AG20443 (cell line): Measurements from ENCODE around the gene RGPD5.
"Not testable (repeated sequence)": the region's sequence is repeated elsewhere in the genome, so short reads cannot be mapped to it uniquely, and the experiment has no call there.

ENCODE experiments used
- DNase-seq: peaks from one replicate; pipeline ENCODE4 v3.0.0; 2012; ENCODE audit warnings: low spot score, mixed read lengths

Gene RGPD5

DNA sequence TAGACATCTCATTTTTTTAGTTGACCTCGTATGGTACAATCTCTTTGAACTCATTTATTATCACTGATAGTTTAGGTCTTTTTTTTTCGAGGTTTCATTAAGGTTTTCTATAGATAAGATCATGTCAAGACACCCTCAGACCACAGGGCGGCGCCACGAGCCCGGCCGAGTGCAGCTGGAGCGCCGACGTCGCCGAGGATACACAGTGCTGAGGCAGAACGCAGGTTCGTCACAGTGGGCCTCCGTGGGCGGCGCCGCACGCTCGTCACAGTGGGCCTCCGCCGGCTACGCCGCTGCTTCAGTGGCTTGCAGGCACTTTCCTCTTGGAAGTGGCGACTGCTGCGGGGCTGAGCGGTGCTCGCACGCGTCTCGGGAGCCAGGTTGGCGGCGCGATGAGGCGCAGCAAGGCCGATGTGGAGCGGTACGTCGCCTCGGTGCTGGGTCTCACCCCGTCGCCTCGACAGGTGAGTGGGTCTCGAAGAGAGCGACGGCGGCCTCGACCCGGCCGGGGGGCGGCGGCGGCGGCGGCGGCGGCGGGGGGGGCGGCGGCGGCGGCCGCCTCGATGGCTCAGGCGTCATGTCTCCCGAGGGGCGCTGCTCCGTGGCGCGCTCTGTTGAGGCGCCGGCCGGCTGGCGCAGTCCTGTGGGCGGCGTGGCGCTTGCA, at the start of gene RGPD5:
RGPD5 (plus strand) TSS at position 232 of the 664 bp plus-strand sequence; CDS start at position 393, 161 bp downstream.
- not testable (repeated sequence) for DNase-seq

DNA sequence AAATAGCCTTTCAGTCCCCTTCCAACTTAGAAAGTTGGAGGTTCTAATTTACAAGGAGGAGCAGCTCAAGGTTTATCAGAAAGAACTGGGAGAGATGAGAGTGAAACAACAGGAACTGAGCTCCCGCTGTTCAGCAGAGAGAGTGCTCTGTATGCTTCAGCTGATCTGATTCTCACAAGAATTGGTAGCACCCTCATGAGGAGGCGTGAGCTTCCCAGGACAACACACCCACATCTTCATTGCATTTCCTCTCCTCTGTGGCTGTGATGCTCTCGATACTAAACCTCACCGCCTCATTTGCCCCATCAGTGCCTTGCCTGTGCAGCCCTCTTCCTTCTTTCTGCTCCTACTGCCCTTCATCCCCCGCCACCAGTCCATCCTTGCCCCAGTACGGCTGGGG, 42.5 kb upstream of the RGPD5 start:
- DNase-seq: not testable (repeated sequence)

DNA sequence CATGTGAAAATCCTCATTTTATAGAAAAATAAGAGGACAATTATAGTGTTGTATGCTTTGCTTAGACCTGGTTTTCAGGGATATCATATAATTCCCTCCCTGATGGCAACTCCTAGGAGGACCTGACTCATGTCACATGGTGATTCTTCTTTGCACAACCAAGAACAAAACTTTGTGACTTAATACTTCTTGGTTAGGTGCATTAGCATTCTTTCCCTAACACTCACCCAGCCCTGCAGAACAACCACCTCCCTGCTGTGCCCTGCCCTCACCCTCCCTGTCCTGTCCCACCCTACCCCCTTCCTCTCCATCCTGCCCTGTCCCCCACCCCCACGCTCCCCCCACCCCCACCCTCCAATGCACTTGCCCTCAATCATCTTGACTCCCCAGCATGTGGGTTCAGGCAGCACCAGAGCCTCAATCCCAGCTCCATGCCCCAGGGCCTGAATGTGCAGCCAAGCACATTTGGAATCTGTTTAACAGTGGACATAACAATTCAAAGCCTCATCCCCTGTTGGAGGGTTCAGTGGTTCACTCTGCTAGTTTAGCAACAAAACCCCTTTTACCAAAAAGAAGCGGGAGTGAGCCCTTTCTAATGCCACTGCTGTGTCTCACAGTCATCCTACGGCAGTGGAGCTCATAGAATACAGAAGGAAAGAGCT, 36.8 kb upstream of the RGPD5 start:
- not testable (repeated sequence) for DNase-seq

DNA sequence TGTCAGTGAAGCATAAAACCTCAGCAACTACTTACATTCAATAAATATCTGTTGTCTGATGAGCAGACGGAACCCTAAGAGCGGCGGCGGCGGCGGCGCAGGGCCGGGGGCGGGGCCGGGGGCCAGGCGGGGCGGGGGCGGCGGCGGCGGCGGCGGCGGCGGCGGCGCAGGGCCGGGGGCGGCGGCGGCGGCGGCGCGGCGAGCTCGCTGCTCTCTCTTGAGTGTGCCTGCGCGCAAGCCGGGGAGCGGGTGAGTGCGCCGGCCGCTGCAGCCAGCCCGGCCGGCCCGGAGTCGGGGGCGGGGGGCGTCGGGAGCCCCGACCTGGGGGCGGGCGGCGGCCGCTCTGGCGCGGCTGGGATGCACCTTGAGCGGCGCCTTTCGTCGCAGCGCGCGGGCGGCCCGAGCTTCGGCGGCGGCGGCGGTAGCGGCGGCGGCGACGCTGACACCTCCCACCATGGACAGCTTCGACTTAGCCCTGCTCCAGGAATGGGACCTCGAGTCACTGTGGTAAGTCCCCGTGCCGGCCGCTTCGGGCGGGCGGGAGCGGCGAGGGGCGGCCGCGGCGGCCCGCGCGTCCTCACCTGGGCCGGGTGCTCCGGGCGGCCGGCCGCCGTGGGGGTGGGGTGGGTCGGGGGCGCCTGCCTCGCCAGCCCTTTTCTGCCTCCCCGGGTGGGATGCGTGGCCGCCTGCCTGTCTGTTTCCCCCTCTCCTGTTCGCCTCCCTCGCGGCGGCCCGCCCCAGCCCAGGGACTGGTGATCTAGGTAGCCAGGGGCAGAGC, 33.7 kb upstream of the RGPD5 start:
- DNase-seq: not testable (repeated sequence)

DNA sequence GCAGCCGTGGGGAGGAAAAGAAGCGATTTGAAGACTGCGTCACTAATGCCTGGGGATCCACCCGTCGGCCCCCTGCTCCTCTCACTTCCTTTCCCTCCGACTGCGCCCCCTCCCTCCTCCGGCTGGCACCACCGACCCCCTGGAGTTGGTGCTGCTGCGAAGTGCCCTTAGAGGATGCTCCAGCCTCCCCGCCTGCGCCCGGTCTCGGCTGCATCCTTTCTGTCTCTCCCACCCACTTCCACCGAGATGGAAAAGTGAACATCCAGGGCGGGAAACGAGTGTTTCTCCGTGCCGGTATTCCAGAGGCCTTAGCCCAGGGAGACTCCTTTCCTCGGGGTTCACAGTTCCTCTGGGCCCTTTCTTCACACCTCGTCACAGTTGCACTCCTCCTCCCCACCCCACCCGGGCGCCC, 33.1 kb upstream of the RGPD5 start:
- not testable (repeated sequence) for DNase-seq

DNA sequence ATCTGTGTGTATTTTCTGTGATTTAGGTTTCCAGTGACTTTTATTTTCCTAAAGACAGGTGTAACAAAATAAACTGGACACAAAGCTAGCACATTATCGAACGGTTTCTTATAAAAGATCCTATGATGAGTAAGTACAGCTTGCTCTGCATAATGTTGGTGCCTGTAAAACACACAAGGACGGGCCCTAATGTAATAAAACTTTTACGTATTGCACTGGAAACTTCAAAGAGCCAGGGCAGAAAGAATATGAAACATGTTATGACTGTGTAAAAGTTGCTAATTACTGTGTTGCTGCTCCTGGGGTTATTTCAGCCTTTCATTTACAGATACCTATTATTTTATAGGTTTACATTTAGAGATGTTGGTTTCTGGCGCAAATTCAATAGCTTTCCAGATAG, 32.1 kb upstream of the RGPD5 start:
- not testable (repeated sequence) for DNase-seq

DNA sequence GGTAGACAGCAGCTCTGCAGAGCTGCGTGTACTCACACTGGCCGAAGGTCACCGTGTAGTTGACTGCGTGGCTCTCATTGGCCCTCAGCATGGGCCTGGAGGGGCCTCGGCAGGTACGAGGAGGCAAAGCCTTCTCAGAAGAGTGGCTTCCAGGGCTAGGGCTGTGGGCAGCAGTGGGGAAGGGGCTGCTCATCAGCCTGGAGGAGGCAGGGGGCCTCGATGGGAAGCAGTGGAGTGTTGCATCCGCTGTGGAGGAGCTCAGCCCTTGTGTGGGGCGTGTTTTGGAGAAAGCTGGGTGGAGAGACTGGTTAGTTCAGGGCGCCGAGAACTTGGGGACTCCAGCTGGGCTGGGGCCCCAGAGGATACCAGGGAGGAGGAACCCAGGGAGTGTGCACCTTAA, 28.0 kb upstream of the RGPD5 start:
- DNase-seq: not testable (repeated sequence)

DNA sequence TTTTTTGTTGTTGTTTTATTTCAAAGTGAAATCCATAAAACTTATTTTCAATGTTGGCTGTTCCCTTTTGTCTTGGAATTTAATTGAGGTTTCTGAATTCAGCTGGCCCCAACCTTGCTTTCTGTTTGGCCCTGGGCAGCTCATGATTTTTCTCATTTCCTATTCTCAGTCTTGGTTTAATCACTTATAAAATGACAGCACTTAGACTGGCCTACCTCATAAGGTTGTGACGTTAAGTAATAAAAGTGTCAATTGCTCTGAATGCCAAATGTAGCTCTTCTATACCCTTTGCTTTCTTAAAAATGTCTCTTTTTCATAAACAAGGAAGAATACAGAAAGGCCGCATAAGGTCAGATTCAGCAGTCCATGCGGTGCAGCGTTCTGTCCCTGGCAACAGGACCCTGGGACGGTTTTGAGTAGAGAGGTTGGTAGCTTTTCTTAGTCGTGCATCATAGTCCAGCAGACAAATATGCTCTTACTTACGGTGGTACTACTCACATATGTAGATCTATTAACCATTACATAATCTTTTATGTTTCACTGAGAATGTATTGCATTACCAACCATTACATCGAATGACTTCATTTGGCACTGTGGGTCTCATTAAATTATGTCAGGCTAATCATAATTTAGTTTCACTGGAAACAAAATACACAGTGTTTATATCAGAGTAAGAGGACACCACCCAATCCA, 27.1 kb upstream of the RGPD5 start:
- DNase-seq: not testable (repeated sequence)

DNA sequence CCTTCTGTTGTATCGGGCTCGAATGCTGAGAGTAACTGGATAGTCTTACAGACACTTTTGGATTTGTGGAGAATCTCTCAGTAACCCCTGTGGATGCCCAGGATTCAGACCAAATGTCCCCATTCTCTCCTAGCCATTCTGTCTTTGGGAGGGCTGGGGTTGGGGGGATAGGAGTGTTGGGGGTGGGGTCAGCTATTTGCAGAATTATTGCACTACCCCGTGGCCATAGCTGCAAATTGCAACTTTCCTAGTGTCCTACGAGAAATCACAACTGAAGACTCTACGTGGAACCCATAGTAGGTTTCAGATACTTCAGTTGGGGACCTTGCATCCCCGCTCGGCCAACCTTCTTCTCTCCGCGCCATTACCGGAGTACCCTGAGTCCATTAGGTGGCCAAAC, 25.2 kb upstream of the RGPD5 start:
- DNase-seq: not testable (repeated sequence)

DNA sequence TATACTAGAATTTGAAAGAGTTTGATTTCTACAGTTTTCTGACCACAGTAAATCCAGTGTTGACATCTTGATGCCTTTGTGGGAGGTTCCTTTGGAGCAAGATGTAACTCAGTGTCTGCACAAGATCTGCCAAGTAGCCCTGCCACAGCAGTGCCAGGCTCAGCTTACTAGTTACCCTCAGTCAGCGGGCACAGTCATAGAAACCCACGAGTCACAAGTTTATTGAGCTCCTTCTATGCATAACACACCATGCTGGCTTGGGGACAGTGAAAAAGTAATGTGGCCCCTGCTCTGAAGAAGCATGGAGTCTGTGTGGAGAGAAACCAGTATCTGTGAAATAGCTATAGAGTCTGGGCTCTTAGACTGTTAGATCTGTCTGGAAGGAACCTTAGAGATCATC, 15.0 kb upstream of the RGPD5 start:
- DNase-seq: not testable (repeated sequence)

DNA sequence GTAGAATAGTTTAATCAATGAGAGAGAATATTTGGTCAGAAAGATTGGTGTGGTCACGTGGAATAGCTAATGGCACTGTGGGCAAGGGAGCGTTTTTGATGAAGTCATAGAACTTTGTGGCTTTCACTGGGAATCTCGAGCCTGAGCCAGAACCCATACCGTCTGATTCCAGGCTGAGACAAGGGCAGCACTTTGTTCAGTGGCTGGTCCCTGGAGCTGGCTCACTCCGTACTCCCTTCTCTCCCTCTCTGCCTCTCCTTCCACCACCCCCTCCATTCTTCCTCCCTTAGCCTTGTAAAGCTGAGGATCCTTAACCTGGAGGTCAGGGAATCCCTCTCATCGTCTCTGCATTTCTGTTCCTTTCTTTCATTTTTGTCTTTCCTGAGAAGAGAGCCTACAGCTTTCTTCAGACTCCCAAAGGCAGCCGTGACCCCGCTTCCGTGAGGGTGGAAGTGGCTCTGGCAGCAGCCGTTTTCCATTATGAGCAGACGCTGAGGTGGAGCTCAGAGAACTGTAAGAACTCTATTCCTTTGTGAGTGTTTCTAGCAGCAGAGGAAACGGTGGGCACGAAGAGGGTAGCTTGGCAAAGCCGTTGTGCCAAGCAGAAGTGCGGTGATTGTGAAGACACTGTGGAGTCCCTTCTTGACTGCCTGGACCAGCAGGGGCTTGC, 12.8 kb upstream of the RGPD5 start:
- DNase-seq: not testable (repeated sequence)

DNA sequence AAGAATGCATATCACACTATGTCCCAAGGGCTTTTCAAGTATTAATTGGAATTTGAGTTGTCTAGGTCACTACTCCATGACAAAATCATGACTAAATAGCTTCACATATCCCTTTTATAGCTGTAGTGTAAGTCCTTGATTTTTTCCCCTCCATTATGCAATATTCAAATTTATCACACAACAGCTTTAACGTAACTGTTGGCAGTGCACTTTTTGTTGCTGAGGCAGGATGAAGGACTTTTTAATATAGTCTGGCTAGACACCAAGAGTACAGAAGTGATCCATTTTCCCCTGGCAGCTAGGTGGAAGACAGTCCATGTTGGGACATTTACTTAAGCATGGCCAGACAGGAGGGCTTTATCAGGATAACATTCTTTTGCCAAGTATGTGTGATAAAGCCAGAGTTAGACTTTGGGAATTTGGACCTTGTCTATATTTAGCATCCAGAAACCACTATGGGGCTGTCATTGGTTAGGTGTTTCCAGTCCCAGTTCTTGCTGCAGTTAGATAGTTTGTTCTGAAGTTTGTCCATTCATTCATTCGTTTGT, 11.6 kb upstream of the RGPD5 start:
- not testable (repeated sequence) for DNase-seq

DNA sequence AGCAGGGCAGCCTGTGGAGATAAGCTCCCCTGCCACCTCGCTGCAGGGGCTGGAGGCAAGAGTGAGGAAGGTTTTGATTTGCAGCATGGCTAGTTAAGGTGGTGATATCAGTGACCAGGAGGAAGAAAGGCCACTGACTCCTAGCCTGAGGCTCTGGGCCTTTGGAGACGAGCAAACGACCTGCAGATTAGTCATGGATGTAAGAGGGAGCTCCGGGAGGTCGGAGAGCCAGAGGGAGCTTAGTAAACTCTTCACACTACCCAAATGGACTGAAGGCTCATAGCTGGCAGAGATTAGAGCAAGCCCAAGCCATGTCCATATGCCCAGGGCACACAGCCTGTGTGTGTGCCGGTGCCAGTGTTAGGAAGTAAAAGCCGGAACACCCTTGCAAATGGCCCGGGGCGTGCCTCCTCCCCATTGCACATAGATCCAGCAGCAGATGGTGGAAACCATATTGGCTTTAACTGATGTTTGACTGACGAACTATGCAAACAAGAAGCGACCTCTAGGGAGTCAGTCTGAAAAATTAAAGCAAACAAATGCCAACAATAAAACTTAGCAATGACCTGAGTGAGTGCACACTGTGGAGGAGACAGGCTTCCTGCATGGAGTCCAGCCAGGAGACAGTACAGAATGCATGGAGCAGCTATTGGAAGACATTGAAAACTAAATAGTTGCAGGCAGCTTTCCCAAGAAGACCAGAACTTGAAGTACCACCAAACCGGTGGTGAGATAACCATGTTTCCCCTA, 2.4 kb upstream of the RGPD5 start:
- not testable (repeated sequence) for DNase-seq

DNA sequence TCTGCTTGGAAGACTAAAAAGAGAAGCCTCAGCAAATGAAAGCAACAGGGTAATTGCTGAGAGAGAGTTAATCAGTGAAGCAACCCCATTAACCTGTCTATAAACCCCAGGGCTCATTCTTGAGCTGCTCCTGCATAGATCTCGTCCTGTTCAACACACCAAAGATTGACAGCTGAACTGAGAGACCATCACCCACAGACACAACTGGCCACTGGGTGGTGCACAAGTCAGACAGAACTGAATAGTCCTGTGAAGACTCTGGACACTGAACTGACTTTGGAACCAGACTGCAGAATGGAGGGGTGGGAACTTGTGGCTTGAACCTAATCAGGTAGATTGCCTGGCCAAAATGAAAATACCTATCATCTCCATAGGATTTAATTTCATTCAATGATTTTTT, 1.4 kb upstream of the RGPD5 start:
- DNase-seq: not testable (repeated sequence)

DNA sequence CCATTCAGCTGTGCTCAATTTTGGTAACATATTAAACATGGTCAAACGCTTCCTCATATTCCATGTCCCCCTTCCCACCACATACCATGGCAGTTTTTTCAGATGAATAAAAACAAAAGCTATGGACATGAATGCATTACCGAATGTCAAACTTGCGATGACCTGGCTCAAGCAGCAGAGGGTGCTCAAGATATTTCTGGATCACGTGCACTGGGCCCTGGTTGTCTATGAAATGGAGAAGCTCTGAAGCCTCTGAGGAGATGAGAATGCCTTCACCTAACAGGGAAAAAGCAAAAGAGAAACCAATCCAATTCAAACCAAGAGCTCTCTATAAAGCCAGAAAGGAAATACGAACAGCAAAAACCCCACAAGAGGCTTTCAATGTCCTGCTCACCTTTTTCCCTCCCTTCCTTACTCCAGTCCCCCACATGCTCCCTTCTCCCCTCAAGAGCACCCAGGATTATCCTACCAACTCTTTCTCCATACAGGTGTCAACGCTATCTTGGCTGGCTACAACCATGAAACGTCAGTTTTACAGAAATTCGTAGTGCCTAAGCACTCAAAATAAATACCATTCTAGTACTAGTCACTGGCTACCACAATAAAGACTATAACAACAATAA, 77.1 kb downstream of the RGPD5 start:
- DNase-seq: not testable (repeated sequence)

DNA sequence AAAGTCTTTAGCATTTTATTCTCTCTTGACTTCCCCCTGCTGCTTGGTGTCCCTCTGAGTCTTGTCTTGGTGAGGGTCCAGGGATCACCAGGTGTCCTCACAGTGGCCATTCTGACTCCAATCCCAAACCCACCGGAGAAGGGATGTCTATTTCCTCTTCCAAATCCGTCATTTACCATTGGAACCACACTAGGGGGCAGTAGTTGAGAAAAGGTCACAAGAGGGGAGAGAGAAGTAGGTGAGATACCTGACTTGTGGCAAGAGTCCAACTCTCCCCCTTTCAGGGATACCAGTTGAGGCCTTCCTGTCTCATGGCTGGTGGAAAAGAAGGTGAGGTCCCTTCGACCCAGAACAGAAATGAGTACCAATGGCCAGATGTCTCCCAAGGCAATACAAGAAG, 82.5 kb downstream of the RGPD5 start:
- not testable (repeated sequence) for DNase-seq

DNA sequence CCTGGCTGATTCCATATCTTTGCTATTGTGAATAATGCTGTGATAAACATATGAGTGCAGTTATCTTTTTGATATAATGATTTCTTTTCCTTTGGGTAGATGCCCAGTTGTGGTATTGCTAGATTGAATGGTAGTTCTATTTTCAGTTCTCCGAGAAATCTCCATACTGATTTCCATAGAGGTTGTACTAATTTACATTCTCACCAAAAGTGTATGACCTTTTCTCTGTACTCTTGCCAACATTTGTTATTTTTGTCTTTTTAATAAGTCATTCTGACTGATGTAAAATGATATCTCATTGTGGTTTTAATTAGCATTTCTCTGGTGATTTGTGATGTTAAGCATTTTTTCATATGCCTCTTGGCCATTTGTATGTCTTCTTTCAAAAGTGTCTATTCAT, 88.0 kb downstream of the RGPD5 start:
- DNase-seq: not testable (repeated sequence)

DNA sequence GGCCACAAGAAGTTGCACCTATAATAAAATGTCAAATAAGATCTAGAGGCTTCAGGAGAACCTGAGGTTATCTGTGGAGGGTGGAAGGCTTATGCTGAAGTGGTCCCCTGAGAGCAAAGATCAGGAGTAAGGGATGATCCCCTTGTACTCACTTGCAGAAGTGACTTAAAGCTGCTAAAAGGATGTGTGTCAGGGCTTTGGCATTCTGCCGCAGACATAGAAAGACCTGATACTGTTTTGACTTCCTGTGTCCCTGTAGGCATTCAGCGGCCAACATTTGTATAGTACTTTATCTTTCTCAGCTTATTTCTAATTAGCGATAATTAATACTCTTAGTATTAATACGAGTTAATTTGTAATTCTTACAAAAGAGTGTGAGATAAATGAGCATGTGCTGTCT, 94.3 kb downstream of the RGPD5 start:
- not testable (repeated sequence) for DNase-seq

DNA sequence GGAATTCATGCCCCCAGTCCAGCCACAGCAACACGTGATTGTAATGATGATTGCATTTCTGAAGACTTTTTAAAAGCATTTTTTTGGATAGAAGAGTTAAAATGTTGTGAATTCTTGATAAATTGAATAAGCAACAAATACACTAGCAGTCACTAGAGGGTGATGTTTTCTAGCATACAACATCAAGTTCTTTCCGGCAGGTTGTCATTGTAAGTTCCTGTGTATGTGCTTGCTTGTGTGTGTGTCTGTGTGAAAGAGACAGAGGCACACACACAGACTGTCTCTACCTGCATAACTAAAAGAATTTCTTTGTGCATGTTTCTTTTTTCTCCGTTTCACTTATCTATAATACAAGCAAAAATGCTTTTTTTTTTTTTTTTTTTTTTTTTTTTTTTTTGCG, 95.8 kb downstream of the RGPD5 start:
- DNase-seq: not testable (repeated sequence)

DNA sequence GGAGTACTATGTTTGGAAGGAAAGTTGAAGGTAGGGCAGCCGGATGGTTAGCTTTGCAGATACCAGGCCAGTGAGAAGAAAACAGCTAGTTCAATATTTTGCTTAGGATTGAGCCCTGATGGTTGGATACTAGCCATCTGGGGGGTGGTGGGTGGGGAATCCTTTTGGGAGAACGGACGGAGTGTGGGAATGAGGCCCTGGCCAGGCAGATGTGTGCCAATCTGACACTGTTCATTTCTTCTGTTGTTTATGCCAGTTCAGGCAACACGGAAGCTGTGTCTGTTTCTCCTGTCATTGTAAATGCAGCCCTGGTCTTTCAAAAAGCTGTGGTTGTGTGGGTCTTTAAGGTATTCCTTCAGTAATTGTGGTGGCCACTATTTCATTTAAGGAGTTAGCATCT, 96.9 kb downstream of the RGPD5 start:
- not testable (repeated sequence) for DNase-seq
